Activated T-cell treated with anti-CD3 and anti-CD28 coated beads, Interleukin-2, amount 50 U/mL, for 24 hours (primary cell): ENCODE data around the gene NPIPA1.
A peak's percentile ranks its signal among the peaks of the same experiment; 100 is the strongest.
"Not testable (repeated sequence)": the region's sequence is repeated elsewhere in the genome, so short reads cannot be mapped to it uniquely, and the experiment has no call there.

Source experiments
- DNase-seq: peaks from one replicate; pipeline ENCODE4 v3.0.0-alpha.2; 2020
- H3K27ac Mint-ChIP-seq: 2 replicates; pipeline ENCODE4 v1.8.0; 2020; ENCODE audit warnings: mild to moderate bottlenecking, mixed read lengths
- H3K27me3 Mint-ChIP-seq: 2 replicates; pipeline ENCODE4 v1.8.0; 2020; ENCODE audit warnings: mixed read lengths
- H3K36me3 Mint-ChIP-seq: 2 replicates; pipeline ENCODE4 v1.8.0; 2020; ENCODE audit warnings: low read depth, mixed read lengths
- H3K4me1 Mint-ChIP-seq: 2 replicates; pipeline ENCODE4 v1.8.0; 2020; ENCODE audit warnings: low read depth, mixed read lengths
- H3K4me3 Mint-ChIP-seq: 2 replicates; pipeline ENCODE4 v1.8.0; 2020; ENCODE audit warnings: mild to moderate bottlenecking, moderate library complexity, mixed read lengths
- H3K9me3 Mint-ChIP-seq: 2 replicates; pipeline ENCODE4 v1.8.0; 2020; ENCODE audit warnings: mixed read lengths

Gene NPIPA1

DNA sequence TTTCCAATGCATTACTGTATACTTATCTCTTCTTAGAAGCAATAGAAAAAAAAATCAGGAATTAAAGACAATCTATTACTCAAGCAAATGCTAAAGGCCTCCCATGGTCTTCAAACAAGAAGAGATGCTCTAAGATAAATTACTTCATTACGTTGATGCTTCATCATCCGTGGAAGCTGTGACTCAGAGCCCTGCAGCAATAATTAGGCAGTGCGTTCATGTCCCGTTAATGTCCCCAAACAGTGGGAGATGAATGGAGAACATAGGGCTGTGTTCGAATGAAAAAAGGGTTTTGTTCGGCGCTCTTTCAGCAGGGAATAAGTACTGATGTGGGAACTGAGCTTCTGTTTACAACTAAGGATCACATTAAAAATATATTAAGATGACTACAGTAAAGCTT lies 21.7 kb downstream of the NPIPA1 start:
- H3K27me3 Mint-ChIP-seq: peaks cover 12% of the 10 kb centered on the region
- H3K4me1 Mint-ChIP-seq: no peaks in the 10 kb centered on the region
- H3K4me3 Mint-ChIP-seq: no peak overlapping the region

DNA sequence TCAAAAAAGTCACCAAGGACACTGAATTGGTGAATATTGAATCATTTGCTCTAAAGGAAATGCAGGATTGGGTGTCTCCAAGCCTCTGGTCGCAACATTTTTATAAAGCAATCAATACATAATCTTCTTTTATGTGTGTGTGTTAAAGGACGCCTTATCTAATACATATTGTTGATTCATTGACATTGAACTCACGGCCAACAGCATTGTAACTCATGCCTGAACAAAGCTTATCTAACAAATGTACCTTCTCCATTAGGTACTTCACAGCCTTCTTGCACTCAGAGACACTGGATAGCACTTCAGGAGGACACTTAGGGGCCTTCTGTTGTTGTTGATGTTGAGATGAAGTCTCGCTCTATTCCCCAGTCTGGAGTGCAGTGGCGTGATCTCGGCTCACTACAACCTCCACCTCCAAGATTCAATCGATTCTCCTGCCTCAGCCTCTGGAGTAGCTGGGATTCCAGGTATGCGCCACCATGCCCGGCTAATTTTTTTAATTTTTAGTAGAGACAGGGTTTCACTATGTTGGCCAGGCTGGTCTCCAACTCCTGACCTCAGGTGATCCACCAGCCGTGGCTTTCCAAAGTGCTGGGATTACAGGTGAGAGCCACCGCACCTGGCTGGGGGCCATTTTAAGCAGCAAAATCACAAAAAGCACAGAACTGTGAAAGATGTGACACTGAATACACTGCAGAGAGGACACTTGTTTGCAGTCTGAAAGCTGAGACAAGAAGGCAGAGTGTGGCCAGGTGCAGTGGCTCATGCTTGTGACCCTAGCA lies 24.4 kb downstream of the NPIPA1 start:
- Mint-ChIP-seq H3K27me3 (peaks cover 18% of the 10 kb centered on the region), H3K27ac (no peak overlapping the region), H3K9me3 (peaks cover 5% of the 10 kb centered on the region), H3K4me1 (no peaks in the 10 kb centered on the region), H3K36me3 (no peaks in the 10 kb centered on the region), H3K4me3 (no peak overlapping the region)
- DNase-seq: no peak

More for the DNA sequence above, 21.7 kb downstream of the NPIPA1 start:
- no peaks in the 10 kb centered on the region for H3K36me3 Mint-ChIP-seq
- DNase-seq: no peak
- H3K27ac Mint-ChIP-seq: no peak overlapping the region
- H3K9me3 Mint-ChIP-seq: peaks cover 5% of the 10 kb centered on the region

DNA sequence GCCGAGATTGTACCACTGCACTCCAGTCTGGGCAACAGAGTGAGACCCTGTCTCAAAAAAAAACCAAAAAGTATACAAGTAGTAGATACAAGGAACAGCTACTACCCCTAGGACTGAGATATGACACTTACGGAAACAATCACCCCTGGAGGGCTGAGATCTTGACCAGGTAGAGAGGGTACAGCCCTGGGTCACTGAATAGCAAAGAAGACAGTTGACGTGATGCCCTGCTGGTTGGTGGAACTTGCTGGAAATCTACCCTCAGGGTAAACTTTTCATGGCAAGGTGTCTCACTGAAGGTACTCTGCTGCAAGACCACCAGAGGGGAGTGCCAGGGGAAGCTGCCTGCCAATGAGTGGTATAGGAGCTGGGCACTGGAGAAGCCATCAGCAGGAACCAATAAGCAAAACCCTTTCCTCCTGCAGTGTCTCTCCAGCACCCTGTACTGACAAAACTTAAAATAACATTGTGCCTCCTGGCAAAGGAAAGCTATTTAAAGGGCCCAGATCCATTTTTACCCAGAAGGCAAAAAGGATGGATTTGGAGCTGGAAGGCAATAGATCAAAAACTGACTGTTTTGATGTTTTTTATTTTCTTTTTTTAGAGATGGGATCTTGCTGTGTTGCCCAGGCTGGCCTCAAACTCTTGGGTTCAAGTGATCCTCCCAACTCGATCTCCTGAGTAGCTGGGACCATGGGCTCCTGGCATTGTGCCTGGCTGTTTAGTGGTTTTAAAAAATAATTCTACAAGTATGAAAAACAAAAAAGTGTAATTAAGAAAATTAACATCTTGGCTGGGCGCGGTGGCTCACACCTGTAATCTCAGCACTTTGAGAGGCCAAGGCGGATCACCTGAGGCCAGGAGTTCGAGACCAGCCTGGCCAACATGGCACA lies 26.3 kb downstream of the NPIPA1 start:
- no peak overlapping the region for H3K4me3 Mint-ChIP-seq
- H3K27me3 Mint-ChIP-seq: peaks cover 18% of the 10 kb centered on the region

DNA sequence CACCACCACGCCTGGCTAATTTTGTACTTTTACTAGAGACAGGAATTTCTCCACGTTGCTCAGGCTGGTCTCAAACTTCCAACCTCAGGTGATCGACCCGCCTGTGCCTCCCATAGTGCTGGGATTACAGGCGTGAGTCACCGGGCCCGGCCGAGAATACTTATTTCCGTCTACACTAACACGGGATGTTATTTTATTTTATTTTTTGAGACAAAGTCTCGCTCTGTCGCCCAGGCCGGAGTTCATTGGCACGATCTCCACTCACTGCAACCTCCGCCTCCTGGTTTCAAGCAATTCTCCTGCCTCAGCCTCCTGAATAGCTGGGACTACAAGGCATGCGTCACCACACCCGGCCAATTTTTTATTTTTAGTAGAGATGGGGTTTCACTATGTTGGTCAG lies 28.1 kb downstream of the NPIPA1 start:
- H3K9me3 Mint-ChIP-seq: peaks cover 5% of the 10 kb centered on the region
- DNase-seq: no peak

More for the DNA sequence above, 26.3 kb downstream of the NPIPA1 start:
- no peaks in the 10 kb centered on the region for H3K4me1 Mint-ChIP-seq
- H3K27ac Mint-ChIP-seq: no peak overlapping the region
- DNase-seq: no peak
- peaks cover 5% of the 10 kb centered on the region for H3K9me3 Mint-ChIP-seq
- no peaks in the 10 kb centered on the region for H3K36me3 Mint-ChIP-seq

DNA sequence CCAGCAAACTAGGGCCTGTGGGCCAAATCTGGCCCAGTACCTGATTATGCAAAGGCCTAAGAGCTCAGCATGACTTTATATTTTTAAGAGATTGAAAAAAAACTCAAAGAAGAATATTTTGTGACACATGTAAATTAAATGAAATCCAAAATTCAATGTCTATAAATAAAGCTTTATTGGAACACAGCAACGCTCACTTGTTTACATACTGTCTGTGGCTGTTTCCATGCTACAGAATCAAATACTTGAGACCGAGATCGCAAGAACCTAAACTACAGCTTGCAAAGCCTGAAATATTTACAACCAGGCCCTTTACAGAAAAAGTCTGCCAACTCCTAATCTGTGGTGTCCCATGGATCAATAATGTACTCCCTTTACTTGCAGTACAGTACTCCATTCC lies 32.6 kb downstream of the NPIPA1 start:
- not testable (repeated sequence) for DNase-seq, H3K9me3 Mint-ChIP-seq, H3K36me3 Mint-ChIP-seq, H3K4me1 Mint-ChIP-seq, H3K27ac Mint-ChIP-seq, H3K4me3 Mint-ChIP-seq, H3K27me3 Mint-ChIP-seq

More for the DNA sequence above, 28.1 kb downstream of the NPIPA1 start:
- Mint-ChIP-seq H3K27me3 (peaks cover 18% of the 10 kb centered on the region), H3K27ac (no peak overlapping the region), H3K36me3 (no peaks in the 10 kb centered on the region), H3K4me3 (no peak overlapping the region), H3K4me1 (no peaks in the 10 kb centered on the region)

DNA sequence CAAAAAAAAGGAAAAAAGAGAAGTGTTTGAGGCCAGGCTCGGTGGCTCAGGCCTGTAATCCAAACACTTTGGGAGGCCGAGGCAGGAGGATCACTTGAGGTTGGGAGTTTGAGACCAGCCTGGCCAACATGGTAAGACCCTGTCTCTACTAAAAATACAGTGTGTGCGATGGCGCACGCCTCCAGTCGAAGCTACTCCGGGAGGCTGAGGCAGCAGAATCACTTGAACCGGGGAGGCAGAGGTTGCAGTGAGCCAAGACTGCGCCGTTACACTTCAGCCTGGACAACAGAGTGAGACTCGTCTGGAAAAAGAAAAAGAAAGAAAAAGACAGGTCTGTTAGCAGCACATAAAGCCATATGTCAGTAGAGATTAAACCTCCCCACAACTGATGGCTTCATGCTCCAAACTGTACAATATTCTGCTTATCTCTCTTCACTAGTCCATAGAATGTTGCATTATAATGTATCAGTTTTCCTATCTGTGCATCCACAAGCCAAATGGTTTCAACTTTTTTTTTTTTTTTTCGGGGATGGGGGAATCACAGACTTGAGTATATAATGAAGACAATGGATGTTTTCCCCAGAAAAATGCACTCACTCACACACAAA lies 34.5 kb downstream of the NPIPA1 start:
- H3K27me3 Mint-ChIP-seq, H3K4me3 Mint-ChIP-seq, DNase-seq, H3K36me3 Mint-ChIP-seq, H3K27ac Mint-ChIP-seq, H3K9me3 Mint-ChIP-seq: not testable (repeated sequence)
- H3K4me1 Mint-ChIP-seq: peaks cover 16% of the 10 kb centered on the region

DNA sequence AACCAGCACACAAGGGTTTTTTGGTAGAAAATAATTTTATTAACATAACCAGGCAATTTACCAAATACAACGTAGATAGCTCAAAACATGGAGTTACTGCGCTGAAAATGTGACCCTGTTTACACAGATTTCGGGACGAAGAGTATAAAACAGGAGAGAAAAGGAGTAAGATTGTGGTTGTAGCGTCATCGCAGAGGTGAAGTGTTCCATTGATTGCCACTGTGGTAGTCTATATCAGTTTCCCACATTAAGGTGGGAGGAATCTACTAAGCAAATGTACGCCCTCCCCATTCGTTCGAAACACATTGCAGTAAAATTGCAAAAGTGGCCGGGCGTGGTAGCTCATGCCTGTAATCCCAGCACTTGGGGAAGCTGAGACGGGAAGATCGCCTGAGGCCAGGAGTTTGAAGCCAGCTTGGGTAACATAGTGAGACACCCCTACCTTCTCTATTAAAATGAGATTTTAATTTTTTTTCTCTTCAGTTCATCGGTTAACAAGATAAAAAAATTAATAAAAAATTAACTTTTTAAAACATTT lies 36.6 kb downstream of the NPIPA1 start:
- Mint-ChIP-seq H3K4me3 (peak overlapping the region; percentile 92), H3K36me3 (peaks cover 17% of the 10 kb centered on the region), H3K4me1 (peaks cover 24% of the 10 kb centered on the region)
- H3K27me3 Mint-ChIP-seq, H3K27ac Mint-ChIP-seq, DNase-seq, H3K9me3 Mint-ChIP-seq: not testable (repeated sequence)

DNA sequence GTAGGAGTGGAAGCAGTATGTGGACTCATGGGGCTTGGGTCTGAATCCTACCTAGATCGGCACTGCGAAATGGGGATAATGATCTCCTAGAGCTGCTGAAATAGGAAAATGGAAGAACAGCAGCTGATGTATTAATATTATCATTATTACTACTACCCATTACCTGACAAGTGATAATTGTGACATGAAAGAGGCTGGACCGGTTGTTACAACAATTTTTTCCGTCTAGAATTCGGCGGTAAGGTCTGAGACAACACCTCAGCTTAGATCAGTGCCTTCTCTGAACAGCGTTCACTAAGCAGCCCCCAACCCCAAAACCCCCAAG lies 37.0 kb downstream of the NPIPA1 start:
- Mint-ChIP-seq H3K27ac (peak overlapping the region; percentile 94), H3K36me3 (peaks cover 21% of the 10 kb centered on the region), H3K4me1 (peaks cover 24% of the 10 kb centered on the region), H3K4me3 (peak overlapping the region; percentile 92)
- H3K9me3 Mint-ChIP-seq, H3K27me3 Mint-ChIP-seq, DNase-seq: not testable (repeated sequence)

DNA sequence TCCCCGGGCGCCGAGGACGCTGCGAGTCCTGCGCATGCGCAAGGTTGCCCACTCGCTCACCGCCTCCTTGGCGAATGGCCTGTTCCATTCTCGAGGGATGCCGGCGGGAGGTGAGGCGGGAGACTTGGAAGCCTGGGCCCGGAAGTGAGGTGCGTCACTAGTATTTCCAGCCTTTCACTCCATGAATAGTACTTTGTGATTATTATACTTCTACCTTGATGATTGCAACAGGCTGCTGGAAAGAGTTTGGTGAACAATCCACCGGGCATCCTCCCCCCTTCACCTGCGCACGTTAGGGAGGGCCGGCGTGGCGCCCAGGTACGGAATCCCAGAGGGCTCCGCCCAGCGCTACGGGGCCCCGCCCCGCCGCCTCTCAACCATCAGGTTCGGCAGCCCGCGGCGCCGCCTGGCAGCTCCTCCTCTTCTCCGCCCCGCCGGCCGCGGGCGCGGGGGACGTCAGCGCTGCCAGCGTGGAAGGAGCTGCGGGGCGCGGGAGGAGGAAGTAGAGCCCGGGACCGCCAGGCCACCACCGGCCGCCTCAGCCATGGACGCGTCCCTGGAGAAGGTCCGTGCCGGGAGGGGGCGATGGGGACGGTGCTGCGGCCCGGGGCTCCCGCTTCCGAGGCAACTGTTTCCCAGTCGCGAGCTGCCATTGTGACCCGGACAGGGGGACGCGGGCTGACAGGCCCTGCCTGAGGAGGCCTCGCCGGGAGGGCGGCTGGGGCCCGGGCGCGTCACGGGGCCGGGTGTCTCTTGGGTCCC lies 37.6 kb downstream of the NPIPA1 start, which contains the start of gene PDXDC1:
Gene PDXDC1 (plus strand): TSS at position 371 of the 762 bp plus-strand sequence. CDS start 174 bp downstream, at position 545.
- not testable (repeated sequence) for H3K9me3 Mint-ChIP-seq

DNA sequence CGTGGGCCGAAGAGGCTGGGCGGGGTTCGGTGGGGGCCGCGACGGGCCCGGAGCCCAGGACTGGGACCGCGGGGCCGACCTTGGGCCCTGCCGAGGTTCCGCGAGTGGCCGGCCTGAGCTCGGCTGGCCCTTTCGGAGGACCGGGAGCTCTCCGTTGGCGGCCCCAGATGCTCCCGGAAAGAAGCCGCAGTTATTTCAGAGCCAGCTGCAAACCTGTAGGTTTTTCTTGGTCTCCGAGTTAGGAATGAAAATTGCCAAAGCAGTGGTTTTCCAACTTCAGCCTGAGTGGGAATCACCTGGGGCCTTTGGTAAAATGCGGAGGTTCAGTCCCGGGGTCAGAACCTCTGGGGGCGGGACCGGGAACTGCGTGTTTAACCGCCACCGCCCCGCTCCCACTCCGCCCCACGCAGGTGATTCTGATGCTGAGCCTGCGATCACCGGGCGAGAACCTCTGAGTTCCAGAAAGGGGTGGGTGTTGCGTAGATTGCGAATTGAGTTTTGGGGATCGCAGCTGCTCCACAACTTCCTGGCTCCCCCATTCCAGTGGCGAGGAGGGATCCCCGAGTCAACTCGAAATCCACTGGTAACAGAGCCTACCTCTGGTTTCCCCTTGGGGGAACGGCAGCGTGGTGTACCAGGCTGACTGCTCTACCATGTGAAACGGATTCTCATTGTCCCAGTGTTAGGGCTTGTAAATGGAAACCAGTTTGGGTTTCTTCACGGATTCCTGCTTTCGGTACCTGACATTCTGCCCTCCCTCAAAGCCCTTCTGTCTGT lies 38.4 kb downstream of the NPIPA1 start:
- H3K4me1 Mint-ChIP-seq: peaks cover 31% of the 10 kb centered on the region
- H3K27me3 Mint-ChIP-seq, H3K9me3 Mint-ChIP-seq: not testable (repeated sequence)
- peak overlapping the region; percentile 92 for H3K4me3 Mint-ChIP-seq
- peak; percentile 77 for DNase-seq
- H3K36me3 Mint-ChIP-seq: peaks cover 24% of the 10 kb centered on the region
- H3K27ac Mint-ChIP-seq: peak overlapping the region; percentile 91

More for the DNA sequence above, 37.6 kb downstream of the NPIPA1 start, which contains the start of gene PDXDC1:
- Mint-ChIP-seq H3K4me1 (peaks cover 29% of the 10 kb centered on the region), H3K27ac (peak within 1 kb of the TSS; percentile 94), H3K4me3 (peak within 1 kb of the TSS; percentile 92), H3K36me3 (peaks cover 24% of the 10 kb centered on the region)
- DNase-seq: peak; percentile 100
- not testable (repeated sequence) for H3K27me3 Mint-ChIP-seq

DNA sequence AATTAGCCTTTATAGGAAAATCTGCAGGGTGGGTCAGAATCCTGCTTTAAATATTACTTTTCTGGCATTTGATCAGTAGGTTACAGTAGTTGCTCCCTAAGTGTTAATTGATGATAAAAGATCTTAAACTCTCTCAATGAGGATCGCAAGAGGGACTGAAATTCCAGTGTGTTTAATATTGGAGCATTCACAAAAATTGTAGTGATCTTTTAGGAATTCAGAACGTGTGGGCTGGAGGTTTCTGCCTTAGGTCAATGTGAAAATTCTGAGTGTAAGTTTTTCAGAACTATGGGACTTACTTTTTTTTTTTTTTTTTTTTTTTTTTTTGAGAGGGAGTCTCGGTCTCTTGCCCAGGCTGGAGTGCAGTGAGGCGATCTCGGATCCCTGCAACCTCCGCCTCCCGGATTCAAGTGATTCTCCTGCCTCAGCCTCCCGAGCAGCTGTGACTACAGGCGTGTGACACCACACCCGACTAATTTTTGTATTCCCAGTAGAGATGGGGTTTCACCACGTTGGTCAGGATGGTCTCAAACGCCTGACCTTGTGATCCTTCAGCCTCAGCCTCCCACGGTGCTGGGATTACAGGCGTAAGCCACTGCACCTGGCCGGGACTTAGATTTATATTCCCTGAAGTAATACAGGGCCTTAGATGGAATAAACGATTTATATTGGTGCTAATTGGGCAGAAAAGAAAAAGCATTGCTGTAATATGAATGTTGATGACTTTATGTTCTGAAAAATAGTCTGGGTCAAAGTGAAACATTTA lies 39.9 kb downstream of the NPIPA1 start:
- not testable (repeated sequence) for DNase-seq, H3K27me3 Mint-ChIP-seq, H3K27ac Mint-ChIP-seq, H3K9me3 Mint-ChIP-seq
- Mint-ChIP-seq H3K4me1 (peaks cover 43% of the 10 kb centered on the region), H3K4me3 (peak overlapping the region; percentile 92), H3K36me3 (peaks cover 30% of the 10 kb centered on the region)

DNA sequence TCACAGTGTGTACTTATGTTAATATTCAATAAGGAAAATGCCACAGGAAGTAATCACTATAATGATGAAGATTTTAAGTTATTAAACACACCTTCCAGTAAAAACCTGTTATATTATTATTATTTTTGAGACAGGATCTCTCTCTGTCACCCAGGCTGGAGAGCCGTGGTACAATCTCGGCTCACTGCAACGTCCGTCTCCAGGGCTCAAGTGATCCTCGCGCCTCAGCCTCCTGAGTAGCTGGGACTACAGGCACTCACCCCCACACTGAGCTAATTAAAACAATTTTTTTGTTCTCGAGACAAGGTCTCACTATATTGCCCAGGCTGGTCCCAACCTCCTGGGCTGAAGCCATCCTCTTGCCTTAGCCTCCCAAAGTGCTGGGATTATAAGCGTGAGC lies 41.0 kb downstream of the NPIPA1 start:
- peaks cover 49% of the 10 kb centered on the region for H3K4me1 Mint-ChIP-seq
- H3K36me3 Mint-ChIP-seq: peaks cover 32% of the 10 kb centered on the region
- not testable (repeated sequence) for H3K9me3 Mint-ChIP-seq, H3K27ac Mint-ChIP-seq, DNase-seq, H3K4me3 Mint-ChIP-seq, H3K27me3 Mint-ChIP-seq

DNA sequence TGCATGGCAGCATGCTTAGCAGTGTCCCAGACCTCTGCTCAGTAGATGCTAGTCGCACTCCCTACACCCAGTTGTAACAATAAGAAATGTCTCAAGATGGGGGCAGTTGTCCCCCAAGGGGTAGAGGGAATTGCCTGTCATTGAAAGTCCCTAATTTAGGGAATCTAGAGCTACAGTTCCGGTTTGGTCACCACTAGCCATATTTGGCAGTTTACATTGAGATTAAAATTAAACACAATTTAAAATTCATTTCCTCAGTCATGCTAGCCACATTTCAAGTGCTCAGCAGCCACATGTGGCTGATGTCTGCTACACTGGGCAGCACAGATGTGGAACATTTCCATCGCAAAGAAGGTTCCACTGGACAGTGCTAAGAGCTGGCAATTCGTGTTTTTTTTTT lies 41.7 kb downstream of the NPIPA1 start:
- DNase-seq, H3K27me3 Mint-ChIP-seq, H3K4me3 Mint-ChIP-seq, H3K9me3 Mint-ChIP-seq, H3K27ac Mint-ChIP-seq: not testable (repeated sequence)
- H3K4me1 Mint-ChIP-seq: peaks cover 48% of the 10 kb centered on the region
- H3K36me3 Mint-ChIP-seq: peaks cover 34% of the 10 kb centered on the region
